Retinal pigment epithelial cell (primary cell): ENCODE results near the gene NDFIP2.

Source experiments
- DNase-seq: peaks from one replicate; pipeline ENCODE4 v3.0.0-alpha.2; 2010; ENCODE audit warnings: low read depth
- H3K4me3 ChIP-seq: 2 replicates; pipeline ENCODE4 v1.5.1; 2011; ENCODE audit warnings: mild to moderate bottlenecking, low read length, control low read depth, moderate library complexity
- TF ChIP-seq, protein P1 (sequence below): conservative IDR thresholded peaks from 2 replicates; pipeline ENCODE4 v1.5.1; 2011; ENCODE audit warnings: low read depth, low read length, control low read depth, inconsistent platforms

The NDFIP2 gene

DNA sequence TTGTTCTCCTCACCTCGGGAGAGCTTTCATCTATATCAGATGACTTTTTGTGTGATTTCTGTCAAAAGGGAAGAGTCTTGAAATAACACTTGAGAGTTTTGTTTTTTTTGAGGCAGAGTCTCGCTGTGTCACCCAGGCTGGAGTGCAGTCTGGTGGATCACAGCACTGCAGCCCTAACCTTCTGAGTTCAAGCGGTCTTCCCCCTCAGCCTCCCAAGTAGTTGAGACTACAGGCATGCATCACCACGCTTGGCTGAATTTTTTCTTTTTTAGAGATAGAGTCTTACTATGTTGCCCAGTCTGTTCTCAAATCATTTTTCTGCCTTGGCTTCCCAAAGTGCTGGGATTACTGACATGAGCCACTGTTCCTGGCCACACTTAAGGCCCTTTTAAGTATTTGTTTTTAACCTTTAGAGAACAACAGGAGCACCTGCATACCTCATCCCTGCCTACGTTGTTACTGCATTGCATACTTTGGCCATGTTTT is 11.4 kb downstream of the NDFIP2 start:
- TF ChIP-seq, protein P1, sequence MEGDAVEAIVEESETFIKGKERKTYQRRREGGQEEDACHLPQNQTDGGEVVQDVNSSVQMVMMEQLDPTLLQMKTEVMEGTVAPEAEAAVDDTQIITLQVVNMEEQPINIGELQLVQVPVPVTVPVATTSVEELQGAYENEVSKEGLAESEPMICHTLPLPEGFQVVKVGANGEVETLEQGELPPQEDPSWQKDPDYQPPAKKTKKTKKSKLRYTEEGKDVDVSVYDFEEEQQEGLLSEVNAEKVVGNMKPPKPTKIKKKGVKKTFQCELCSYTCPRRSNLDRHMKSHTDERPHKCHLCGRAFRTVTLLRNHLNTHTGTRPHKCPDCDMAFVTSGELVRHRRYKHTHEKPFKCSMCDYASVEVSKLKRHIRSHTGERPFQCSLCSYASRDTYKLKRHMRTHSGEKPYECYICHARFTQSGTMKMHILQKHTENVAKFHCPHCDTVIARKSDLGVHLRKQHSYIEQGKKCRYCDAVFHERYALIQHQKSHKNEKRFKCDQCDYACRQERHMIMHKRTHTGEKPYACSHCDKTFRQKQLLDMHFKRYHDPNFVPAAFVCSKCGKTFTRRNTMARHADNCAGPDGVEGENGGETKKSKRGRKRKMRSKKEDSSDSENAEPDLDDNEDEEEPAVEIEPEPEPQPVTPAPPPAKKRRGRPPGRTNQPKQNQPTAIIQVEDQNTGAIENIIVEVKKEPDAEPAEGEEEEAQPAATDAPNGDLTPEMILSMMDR, result no peak
- no peak overlapping the region for H3K4me3 ChIP-seq
- no peak for DNase-seq

DNA sequence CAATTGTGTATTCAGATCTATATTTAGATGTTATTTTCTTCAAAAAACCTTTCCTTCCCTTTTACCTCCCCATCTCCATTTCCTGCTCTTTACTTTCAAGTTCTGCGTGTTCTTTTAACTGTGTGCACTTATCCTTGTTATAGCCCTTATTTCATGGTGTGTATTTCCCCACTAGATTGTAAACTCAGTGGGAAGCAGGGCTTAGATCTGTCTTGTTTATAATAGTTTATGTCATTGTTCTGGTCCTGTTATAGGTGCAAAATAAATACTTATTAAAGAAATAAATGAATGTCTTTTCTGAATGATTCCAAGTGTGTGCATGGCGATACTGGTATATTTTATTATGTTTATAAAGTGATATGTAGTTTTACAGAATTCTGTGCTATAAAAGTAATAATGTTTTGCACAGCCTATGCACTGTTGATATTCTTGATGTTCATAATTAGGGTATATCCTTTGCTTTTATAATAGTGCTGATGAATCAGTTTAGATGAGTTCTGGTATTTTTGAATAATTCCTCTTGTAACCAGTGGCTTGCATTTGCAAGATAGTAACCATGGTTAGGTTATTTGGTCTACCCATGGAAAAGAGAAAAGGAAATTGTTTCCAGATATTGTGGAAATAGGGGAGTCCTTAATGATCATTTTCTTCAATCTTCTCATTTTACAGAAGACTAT is 12.1 kb downstream of the NDFIP2 start:
- TF ChIP-seq, protein P1, result no peak
- no peak for DNase-seq
- no peak overlapping the region for H3K4me3 ChIP-seq

DNA sequence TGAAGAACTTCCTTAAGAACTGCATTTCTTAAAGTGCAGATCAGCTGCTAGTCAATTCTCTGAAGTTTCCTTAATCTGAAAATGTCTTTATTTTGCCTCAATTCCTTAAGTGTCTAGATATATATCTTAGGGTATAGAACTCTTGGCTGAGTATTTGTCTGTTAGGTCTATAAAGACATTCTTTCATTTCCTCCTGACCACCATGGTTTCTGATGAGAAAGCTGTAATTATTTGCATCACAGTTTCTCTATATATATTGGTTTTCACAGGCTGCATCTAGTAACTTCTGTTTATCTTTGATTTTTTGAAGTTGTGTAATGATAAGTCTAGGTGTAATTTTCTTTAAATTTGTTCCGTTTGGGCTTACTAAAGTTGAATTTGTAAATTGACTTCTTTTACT is 15.2 kb downstream of the NDFIP2 start:
- H3K4me3 ChIP-seq, result no peak overlapping the region
- TF ChIP-seq, protein P1, result no peak
- no peak for DNase-seq

- TF ChIP-seq, protein P1, result no peak
- no peak for DNase-seq
- H3K4me3 ChIP-seq, result no peak overlapping the region
These were observed 16.1 kb downstream of the NDFIP2 start for GRCh38 chr13:79497064-79497463.

DNA sequence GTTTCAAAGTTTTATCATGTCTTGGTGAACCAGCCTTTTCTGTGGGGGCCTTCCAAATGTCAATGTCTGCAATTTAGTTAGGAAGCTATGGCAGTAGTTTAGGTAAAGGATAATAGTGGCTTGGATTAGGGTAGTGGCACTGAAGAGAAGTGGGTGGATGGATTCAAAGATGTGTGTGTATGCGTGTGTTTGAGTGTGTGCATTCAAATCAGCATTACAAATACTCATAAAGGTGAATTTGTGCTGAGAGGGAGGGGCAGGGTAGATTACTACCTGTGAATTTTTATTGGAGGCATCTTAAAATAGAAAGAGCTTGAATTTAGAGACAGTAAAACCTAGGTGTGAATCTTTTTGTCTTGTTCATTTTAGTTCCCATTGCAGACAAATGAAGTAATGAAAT is 16.9 kb downstream of the NDFIP2 start:
- DNase-seq, result no peak
- TF ChIP-seq, protein P1, result no peak
- H3K4me3 ChIP-seq, result no peak overlapping the region

GRCh38 chr13:79500829-79501228 is 19.9 kb downstream of the NDFIP2 start:
- no peak for DNase-seq
- TF ChIP-seq, protein P1, result no peak
- H3K4me3 ChIP-seq, result no peak overlapping the region

DNA sequence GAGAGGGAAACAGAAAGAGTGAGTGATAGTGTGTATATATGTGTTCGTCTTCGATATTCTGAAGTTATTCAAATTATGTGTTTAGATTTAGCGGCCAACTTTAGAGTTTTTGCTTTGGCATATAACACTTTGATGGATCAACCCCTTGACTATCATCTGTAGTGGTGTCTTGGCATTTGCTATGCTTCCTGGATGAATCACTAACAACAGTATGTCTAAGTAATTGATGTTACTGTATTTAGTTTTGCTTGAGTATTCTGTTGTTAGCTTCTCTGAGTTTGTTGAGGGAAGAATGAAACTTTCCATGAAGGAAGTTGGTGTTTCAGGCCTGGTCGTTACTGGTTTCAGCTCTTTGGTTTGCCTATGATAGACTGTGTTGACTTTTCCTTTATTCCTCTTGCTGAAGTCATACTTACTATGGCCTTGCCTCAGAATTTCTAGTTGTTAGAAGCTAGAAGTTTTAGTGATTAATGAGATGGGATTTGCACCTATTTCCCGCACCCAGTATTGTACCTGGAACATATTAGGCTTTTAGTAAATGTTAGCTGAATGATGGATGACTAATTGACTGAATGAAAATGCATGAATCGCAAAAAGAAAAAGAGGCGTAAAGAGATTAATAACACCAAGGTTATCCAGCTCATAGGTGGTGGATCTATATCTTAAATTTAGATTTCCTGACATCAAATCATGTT is 20.7 kb downstream of the NDFIP2 start:
- no peak for DNase-seq
- TF ChIP-seq, protein P1, result no peak

More for the DNA sequence above, 20.7 kb downstream of the NDFIP2 start:
- no peak overlapping the region for H3K4me3 ChIP-seq
